ENCODE data around the gene NUAK1.

Gene NUAK1

GRCh38 chr12:106039646-106040404, 98.9 kb downstream of the NUAK1 start:
- ATAC-seq (replicated peaks), result no peak
- H3K4me3 Mint-ChIP-seq, result no peak overlapping the region

GRCh38 chr12:106039242-106039641, 99.5 kb downstream of the NUAK1 start:
- DNase-seq (no peak), ATAC-seq (replicated peaks) (no peak)
- no peaks in the 10 kb centered on the region for H3K4me1 Mint-ChIP-seq (ENCODE audit: low read depth in 2 of 2)
- no peak overlapping the region for H3K27ac Mint-ChIP-seq
- no peaks in the 10 kb centered on the region for H3K9me3 Mint-ChIP-seq
- H3K36me3 Mint-ChIP-seq (ENCODE audit: insufficient read depth), result no peaks in the 10 kb centered on the region
- H3K27me3 Mint-ChIP-seq, result peaks cover 0 to 21% of the 10 kb centered on the region in 2 donors
- H3K4me3 Mint-ChIP-seq, result no peak overlapping the region

More at GRCh38 chr12:106039646-106040404, 98.9 kb downstream of the NUAK1 start:
- DNase-seq, result no peak
- H3K27ac Mint-ChIP-seq, result no peak overlapping the region
- H3K36me3 Mint-ChIP-seq (ENCODE audit: insufficient read depth), result no peaks in the 10 kb centered on the region
- peaks cover 0 to 21% of the 10 kb centered on the region in 2 donors for H3K27me3 Mint-ChIP-seq
- H3K4me1 Mint-ChIP-seq (ENCODE audit: low read depth in 2 of 2), result no peaks in the 10 kb centered on the region
- H3K9me3 Mint-ChIP-seq, result no peaks in the 10 kb centered on the region

- DNase-seq (no peak), ATAC-seq (replicated peaks) (no peak)
- H3K27me3 Mint-ChIP-seq, result peaks cover 0 to 21% of the 10 kb centered on the region in 2 donors
- H3K9me3 Mint-ChIP-seq, result no peaks in the 10 kb centered on the region
- H3K4me1 Mint-ChIP-seq (ENCODE audit: low read depth in 2 of 2), result no peaks in the 10 kb centered on the region
- no peaks in the 10 kb centered on the region for H3K36me3 Mint-ChIP-seq (ENCODE audit: insufficient read depth)
- H3K27ac Mint-ChIP-seq, result no peak overlapping the region
- no peak overlapping the region for H3K4me3 Mint-ChIP-seq
Observed at GRCh38 chr12:106037524-106038298, 101.0 kb downstream of the NUAK1 start.

- Mint-ChIP-seq H3K36me3 (ENCODE audit: insufficient read depth) (no peaks in the 10 kb centered on the region), H3K4me3 (no peak overlapping the region), H3K4me1 (ENCODE audit: low read depth in 2 of 2) (no peaks in the 10 kb centered on the region), H3K27ac (no peak overlapping the region), H3K9me3 (no peaks in the 10 kb centered on the region), H3K27me3 (peaks cover 0 to 13% of the 10 kb centered on the region in 2 donors)
- ATAC-seq (replicated peaks) (no peak), DNase-seq (no peak)
Observed at GRCh38 chr12:106035421-106035820, 103.3 kb downstream of the NUAK1 start.

- H3K27ac Mint-ChIP-seq, result no peak overlapping the region
- no peaks in the 10 kb centered on the region for H3K36me3 Mint-ChIP-seq (ENCODE audit: insufficient read depth)
- H3K4me3 Mint-ChIP-seq, result no peak overlapping the region
- no peak for DNase-seq
- H3K27me3 Mint-ChIP-seq, result peaks cover 0 to 13% of the 10 kb centered on the region in 2 donors
- H3K4me1 Mint-ChIP-seq (ENCODE audit: low read depth in 2 of 2), result no peaks in the 10 kb centered on the region
- ATAC-seq (replicated peaks), result no peak
- H3K9me3 Mint-ChIP-seq, result no peaks in the 10 kb centered on the region
Observed at GRCh38 chr12:106034316-106034715, 104.4 kb downstream of the NUAK1 start.

- Mint-ChIP-seq H3K27me3 (peaks cover 0 to 12% of the 10 kb centered on the region in 2 donors), H3K27ac (no peak overlapping the region), H3K9me3 (no peaks in the 10 kb centered on the region), H3K4me1 (ENCODE audit: low read depth in 2 of 2) (no peaks in the 10 kb centered on the region), H3K36me3 (ENCODE audit: insufficient read depth) (no peaks in the 10 kb centered on the region), H3K4me3 (no peak overlapping the region)
- no peak for ATAC-seq (replicated peaks)
- no peak for DNase-seq
Observed at GRCh38 chr12:106033161-106033675, 105.5 kb downstream of the NUAK1 start.

- ATAC-seq (replicated peaks) (no peak), DNase-seq (no peak)
- H3K4me3 Mint-ChIP-seq, result no peak overlapping the region
- no peaks in the 10 kb centered on the region for H3K9me3 Mint-ChIP-seq
- H3K27me3 Mint-ChIP-seq, result peaks cover 6 to 12% of the 10 kb centered on the region in 2 donors
- H3K36me3 Mint-ChIP-seq (ENCODE audit: insufficient read depth), result no peaks in the 10 kb centered on the region
- no peaks in the 10 kb centered on the region for H3K4me1 Mint-ChIP-seq (ENCODE audit: low read depth in 2 of 2)
- no peak overlapping the region for H3K27ac Mint-ChIP-seq
Observed at GRCh38 chr12:106032623-106032925, 106.2 kb downstream of the NUAK1 start.

- no peak for DNase-seq
- Mint-ChIP-seq H3K36me3 (ENCODE audit: insufficient read depth) (no peaks in the 10 kb centered on the region), H3K27ac (no peak overlapping the region)
Observed at GRCh38 chr12:106031761-106032622, 106.8 kb downstream of the NUAK1 start.

GRCh38 chr12:106030210-106031071, 108.3 kb downstream of the NUAK1 start:
- no peak overlapping the region for H3K27ac Mint-ChIP-seq
- ATAC-seq (replicated peaks), result no peak
- no peaks in the 10 kb centered on the region for H3K4me1 Mint-ChIP-seq (ENCODE audit: low read depth in 2 of 2)
- H3K4me3 Mint-ChIP-seq, result no peak overlapping the region
- DNase-seq, result no peak
- no peaks in the 10 kb centered on the region for H3K9me3 Mint-ChIP-seq
- H3K36me3 Mint-ChIP-seq (ENCODE audit: insufficient read depth), result no peaks in the 10 kb centered on the region
- H3K27me3 Mint-ChIP-seq, result peaks cover 8 to 27% of the 10 kb centered on the region in 2 donors

More at GRCh38 chr12:106031761-106032622, 106.8 kb downstream of the NUAK1 start:
- no peaks in the 10 kb centered on the region for H3K4me1 Mint-ChIP-seq (ENCODE audit: low read depth in 2 of 2)
- H3K4me3 Mint-ChIP-seq, result no peak overlapping the region
- H3K9me3 Mint-ChIP-seq, result no peaks in the 10 kb centered on the region
- no peak for ATAC-seq (replicated peaks)
- H3K27me3 Mint-ChIP-seq, result peaks cover 8 to 16% of the 10 kb centered on the region in 2 donors

GRCh38 chr12:106029532-106029931, 109.2 kb downstream of the NUAK1 start:
- H3K4me3 Mint-ChIP-seq, result no peak overlapping the region
- H3K4me1 Mint-ChIP-seq (ENCODE audit: low read depth in 2 of 2), result no peaks in the 10 kb centered on the region
- H3K27ac Mint-ChIP-seq, result no peak overlapping the region
- H3K27me3 Mint-ChIP-seq, result peaks cover 8 to 27% of the 10 kb centered on the region in 2 donors
- H3K36me3 Mint-ChIP-seq (ENCODE audit: insufficient read depth), result no peaks in the 10 kb centered on the region
- ATAC-seq (replicated peaks), result no peak
- H3K9me3 Mint-ChIP-seq, result no peaks in the 10 kb centered on the region
- DNase-seq, result no peak

GRCh38 chr12:106027911-106028310, 110.8 kb downstream of the NUAK1 start:
- no peaks in the 10 kb centered on the region for H3K4me1 Mint-ChIP-seq (ENCODE audit: low read depth in 2 of 2)
- no peak overlapping the region for H3K4me3 Mint-ChIP-seq
- ATAC-seq (replicated peaks) (no peak), DNase-seq (no peak)
- peaks cover 8 to 27% of the 10 kb centered on the region in 2 donors for H3K27me3 Mint-ChIP-seq
- no peaks in the 10 kb centered on the region for H3K36me3 Mint-ChIP-seq (ENCODE audit: insufficient read depth)
- no peak overlapping the region for H3K27ac Mint-ChIP-seq
- H3K9me3 Mint-ChIP-seq, result no peaks in the 10 kb centered on the region

GRCh38 chr12:106027286-106027685, 111.5 kb downstream of the NUAK1 start:
- no peaks in the 10 kb centered on the region for H3K9me3 Mint-ChIP-seq
- no peak overlapping the region for H3K27ac Mint-ChIP-seq
- H3K4me3 Mint-ChIP-seq, result no peak overlapping the region
- DNase-seq (no peak), ATAC-seq (replicated peaks) (no peak)
- H3K36me3 Mint-ChIP-seq (ENCODE audit: insufficient read depth), result no peaks in the 10 kb centered on the region
- peaks cover 8 to 27% of the 10 kb centered on the region in 2 donors for H3K27me3 Mint-ChIP-seq
- H3K4me1 Mint-ChIP-seq (ENCODE audit: low read depth in 2 of 2), result no peaks in the 10 kb centered on the region
